IMR-90 (cell line): ENCODE results near the gene KCNMA1. TPM values are rescaled to one million over a fixed set of nuclear protein-coding genes. Genes with fewer than 3 reads are reported as not detected.
A peak's percentile ranks its signal among the peaks of the same experiment; 100 is the strongest.

Source experiments
- ATAC-seq: fragments of 200-7000 bp; cut with Tn5 transposase; 2 replicates; pipeline ENCODE4 v1.9.1; 2020; ENCODE audit warnings: low read depth, mild to moderate bottlenecking, moderate library complexity
- BruUV-seq: library from RNA; stranded (reverse); fragments of 400-500 nt; replicated peaks from 2 replicates; lab custom pipeline; 2021; lab: Mats Ljungman, UMichigan
- CTCF ChIA-PET: fragments of 300-600 bp; formaldehyde crosslinking; extraction: SDS; loops from one replicate; lab custom pipeline; 2021; ENCODE audit warnings: antibody characterized with exemption; lab: Yijun Ruan, JAX
- POLR2A ChIA-PET: fragments of 300-600 bp; sonication (Branson Sonifier 250); formaldehyde crosslinking; loops from one replicate; lab custom pipeline; 2022; ENCODE audit warnings: antibody characterized with exemption; ENCODE audit not compliant: unreplicated experiment; lab: Charles Lee
- DNase-seq: peaks from one replicate; pipeline ENCODE4 v3.0.0; 2013
- H2AFZ ChIP-seq: replicated peaks from 2 replicates; pipeline ENCODE3; 2013; ENCODE audit warnings: low read length, mild to moderate bottlenecking; ENCODE audit not compliant: poor library complexity
- H2AK5ac ChIP-seq: 2 replicates; pipeline ENCODE4 v1.6.1; 2013; ENCODE audit warnings: low read depth, low read length, inconsistent platforms
- H2AK9ac ChIP-seq: replicated peaks from 2 replicates; pipeline ENCODE3; 2013; ENCODE audit warnings: mild to moderate bottlenecking, low read depth, low read length, moderate library complexity; ENCODE audit not compliant: poor library complexity
- H2BK120ac ChIP-seq: 2 replicates; pipeline ENCODE4 v1.6.1; 2013; ENCODE audit warnings: low read depth, low read length, inconsistent platforms
- H2BK15ac ChIP-seq: 3 replicates; pipeline ENCODE4 v1.6.1; 2013; ENCODE audit warnings: low read depth, low read length, inconsistent platforms
- H2BK20ac ChIP-seq: 2 replicates; pipeline ENCODE4 v1.6.1; 2013; ENCODE audit warnings: low read depth, mild to moderate bottlenecking, inconsistent platforms, low read length, moderate library complexity
- H2BK5ac ChIP-seq: 2 replicates; pipeline ENCODE4 v1.6.1; 2013; ENCODE audit warnings: mild to moderate bottlenecking, low read depth, low read length, inconsistent platforms; ENCODE audit not compliant: poor library complexity, severe bottlenecking
- H3K14ac ChIP-seq: replicated peaks from 2 replicates; pipeline ENCODE4 v1.6.1; 2013; ENCODE audit warnings: low read depth, low read length, inconsistent platforms
- H3K18ac ChIP-seq: 2 replicates; pipeline ENCODE4 v1.6.1; 2013; ENCODE audit warnings: low read depth, low read length, control low read depth
- H3K23ac ChIP-seq: 2 replicates; pipeline ENCODE4 v1.6.1; 2013; ENCODE audit warnings: low read depth, low read length, inconsistent platforms
- H3K27ac ChIP-seq: 2 replicates; pipeline ENCODE4 v1.5.1; 2013; ENCODE audit warnings: mild to moderate bottlenecking, control low read depth, low read length; ENCODE audit not compliant: insufficient read depth
- H3K27me3 ChIP-seq: 2 replicates; pipeline ENCODE4 v1.6.1; 2013; ENCODE audit warnings: low read length; ENCODE audit not compliant: control insufficient read depth, insufficient read depth
- H3K36me3 ChIP-seq: 2 replicates; pipeline ENCODE4 v1.6.1; 2013; ENCODE audit warnings: low read length, mixed read lengths; ENCODE audit not compliant: control insufficient read depth, insufficient read depth
- H3K4ac ChIP-seq: 2 replicates; pipeline ENCODE4 v1.6.1; 2013; ENCODE audit warnings: low read depth, low read length, inconsistent platforms
- H3K4me1 ChIP-seq: 2 replicates; pipeline ENCODE4 v1.6.1; 2013; ENCODE audit warnings: low read length, mixed read lengths; ENCODE audit not compliant: control insufficient read depth, insufficient read depth
- H3K4me2 ChIP-seq: 2 replicates; pipeline ENCODE4 v1.6.1; 2013; ENCODE audit warnings: low read depth, mild to moderate bottlenecking, control low read depth, low read length, moderate library complexity
- H3K4me3 ChIP-seq: 2 replicates; pipeline ENCODE4 v1.5.1; 2013; ENCODE audit warnings: low read depth, mild to moderate bottlenecking, control low read depth, low read length, moderate library complexity; ENCODE audit not compliant: insufficient read depth
- H3K56ac ChIP-seq: 2 replicates; pipeline ENCODE4 v1.6.1; 2013; ENCODE audit warnings: low read length, inconsistent platforms; ENCODE audit not compliant: insufficient read depth; ENCODE audit errors: extremely low read depth
- H3K79me1 ChIP-seq, 2 experiments: 2 replicates each; pipeline ENCODE4 v1.6.1; 2013; ENCODE audit warnings: low read length in 2 of 2, inconsistent platforms in 1 of 2, low read depth in 1 of 2
- H3K9ac ChIP-seq: 2 replicates; pipeline ENCODE4 v1.6.1; 2013; ENCODE audit warnings: low read depth, low read length, control low read depth
- H3K9me1 ChIP-seq: 2 replicates; pipeline ENCODE4 v1.6.1; 2013; ENCODE audit warnings: low read length, inconsistent platforms; ENCODE audit not compliant: insufficient read depth
- H3K9me3 ChIP-seq: 2 replicates; pipeline ENCODE4 v1.6.1; 2013; ENCODE audit warnings: low read length; ENCODE audit not compliant: control insufficient read depth, insufficient read depth
- H4K20me1 ChIP-seq: 2 replicates; pipeline ENCODE4 v1.6.1; 2013; ENCODE audit warnings: low read length, inconsistent platforms; ENCODE audit not compliant: insufficient read depth
- H4K5ac ChIP-seq: 2 replicates; pipeline ENCODE4 v1.6.1; 2013; ENCODE audit warnings: mild to moderate bottlenecking, low read depth, low read length, control low read depth
- H4K8ac ChIP-seq, 2 experiments: 2 replicates each; pipeline ENCODE4 v1.6.1; 2013; ENCODE audit warnings: low read depth in 2 of 2, low read length in 2 of 2, control low read depth in 1 of 2, inconsistent platforms in 1 of 2
- H4K91ac ChIP-seq: 2 replicates; pipeline ENCODE4 v1.6.1; 2013; ENCODE audit warnings: low read depth, low read length, inconsistent platforms; ENCODE audit not compliant: insufficient read depth
- ELK1 ChIP-seq: fragments of 150-350 bp; IDR thresholded peaks from 2 replicates; pipeline ENCODE4 v1.6.1; 2016; ENCODE audit warnings: low read depth, mild to moderate bottlenecking, low read length, moderate library complexity, borderline replicate concordance
- WGBS, 2 experiments: methylation state at CpG; one replicate each; pipeline versions ENCODE4 v1.1.5 to v1.1.7; 2013; ENCODE audit warnings: missing lambda C conversion rate in 2 of 2; ENCODE audit not compliant: insufficient read length in 1 of 2; ENCODE audit errors: extremely low coverage in 2 of 2; 5-methylcytosine and 5-hydroxymethylcytosine counted together
- dilution Hi-C: fragments of 300-500 bp; cut with HindIII; formaldehyde crosslinking; loops from one replicate; pipeline ENCODE4 v1.14.3; 2018; ENCODE audit warnings: low sequenced_read_pairs; ENCODE audit not compliant: unreplicated experiment
- in situ Hi-C: fragments of 300-500 bp; cut with MboI; formaldehyde crosslinking; loops from 3 replicates; pipeline ENCODE4 v1.14.3; 2019; ENCODE audit warnings: low sequenced_read_pairs, inconsistent platforms, mixed read lengths
- intact Hi-C: fragments of 100-400 bp; cut with micrococcal nuclease; formaldehyde crosslinking; loops from 2 replicates; pipeline ENCODE4 v1.10.0; 2022
- polyA plus RNA-seq, 3 experiments: library from polyadenylated mRNA; depleted of rRNA; stranded (reverse); fragments of >200 nt; gene quantifications; 2 replicates each; pipeline ENCODE4 v1.2.3, GENCODE V29; 2012; ENCODE audit warnings: low replicate concordance in 1 of 3
- total RNA-seq: library from RNA; depleted of rRNA; stranded (reverse); fragments of >200 nt; gene quantifications from 2 replicates; pipeline ENCODE4 v1.2.3, GENCODE V29; 2012

Gene KCNMA1
- total and polyA plus RNA-seq, 2 of the 4 experiments (the other 2 are of a cell fraction): 25.6 to 29.6 TPM

DNA sequence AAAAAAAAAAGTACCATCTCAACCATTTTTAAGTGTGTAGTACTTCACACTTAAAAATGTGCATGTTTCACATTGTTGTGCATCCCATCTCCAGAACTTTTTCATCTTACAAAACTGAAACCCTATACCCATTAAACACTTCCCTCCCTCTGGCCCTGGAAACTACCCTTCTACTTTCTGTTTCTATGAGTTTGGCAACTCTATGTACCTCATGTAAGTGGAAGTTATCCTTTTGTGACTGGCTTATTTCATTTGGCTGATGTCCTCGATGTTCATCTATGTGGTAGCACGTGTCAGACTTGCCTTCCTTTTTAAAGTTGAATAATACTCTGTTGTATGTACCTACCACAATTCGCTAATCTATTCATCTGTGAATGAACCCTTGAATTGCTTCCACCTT lies 12.2 kb downstream of the KCNMA1 start:
- no peak overlapping the region for H3K9ac ChIP-seq
- intact Hi-C loops (no loop called here), dilution Hi-C loops (no loop called here), in situ Hi-C loops (no loop called here)
- H3K27me3 ChIP-seq: no peaks in the 10 kb centered on the region
- no TSS peak for BruUV-seq
- no peak overlapping the region for H3K4me3 ChIP-seq
- TF ChIP-seq ELK1: no peak
- H3K14ac ChIP-seq: no peak overlapping the region
- no peak overlapping the region for H3K18ac ChIP-seq
- H4K8ac ChIP-seq: no peak overlapping the region
- H3K9me1 ChIP-seq: no peaks in the 10 kb centered on the region
- H2AK9ac ChIP-seq: no peak overlapping the region
- no peak overlapping the region for H3K56ac ChIP-seq
- H4K20me1 ChIP-seq: no peaks in the 10 kb centered on the region
- no peak overlapping the region for H2BK15ac ChIP-seq
- H2BK5ac ChIP-seq: no peak overlapping the region
- H2AFZ ChIP-seq: no peak overlapping the region
- no peak overlapping the region for H4K91ac ChIP-seq
- H2BK20ac ChIP-seq: no peak overlapping the region
- H3K4ac ChIP-seq: no peak overlapping the region
- H3K23ac ChIP-seq: no peak overlapping the region
- no peaks in the 10 kb centered on the region for H3K9me3 ChIP-seq
- no peaks in the 10 kb centered on the region for H3K36me3 ChIP-seq
- H4K5ac ChIP-seq: no peak overlapping the region
- DNase-seq (no peak), ATAC-seq (peak; percentile 28; the same call in 1 of the 2 replicates)
- POLR2A ChIA-PET: no interaction called here
- no peak overlapping the region; the same call in 1 of the 2 replicates for H2AK5ac ChIP-seq
- no peak overlapping the region for H3K27ac ChIP-seq
- no peak overlapping the region for H2BK120ac ChIP-seq
- H3K79me1 ChIP-seq: peaks cover 3 to 27% of the 10 kb centered on the region in 2 experiments; a peak in 2 of 4 replicates
- WGBS, 2 experiments: no CpG with 5 or more reads among the region's 3 CpGs
- H3K4me2 ChIP-seq: no peak overlapping the region
- peaks cover 5% of the 10 kb centered on the region; the same call in 1 of the 2 replicates for H3K4me1 ChIP-seq
- CTCF ChIA-PET: no interaction called here
